Measurements from ENCODE around the gene IL19. TPM values are rescaled to one million over a fixed set of nuclear protein-coding genes. Genes with fewer than 3 reads are reported as not detected.

The IL19 gene, protein sequence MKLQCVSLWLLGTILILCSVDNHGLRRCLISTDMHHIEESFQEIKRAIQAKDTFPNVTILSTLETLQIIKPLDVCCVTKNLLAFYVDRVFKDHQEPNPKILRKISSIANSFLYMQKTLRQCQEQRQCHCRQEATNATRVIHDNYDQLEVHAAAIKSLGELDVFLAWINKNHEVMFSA
- 0.24 TPM in 1 of 2 replicates, not detected in the other for total RNA-seq

DNA sequence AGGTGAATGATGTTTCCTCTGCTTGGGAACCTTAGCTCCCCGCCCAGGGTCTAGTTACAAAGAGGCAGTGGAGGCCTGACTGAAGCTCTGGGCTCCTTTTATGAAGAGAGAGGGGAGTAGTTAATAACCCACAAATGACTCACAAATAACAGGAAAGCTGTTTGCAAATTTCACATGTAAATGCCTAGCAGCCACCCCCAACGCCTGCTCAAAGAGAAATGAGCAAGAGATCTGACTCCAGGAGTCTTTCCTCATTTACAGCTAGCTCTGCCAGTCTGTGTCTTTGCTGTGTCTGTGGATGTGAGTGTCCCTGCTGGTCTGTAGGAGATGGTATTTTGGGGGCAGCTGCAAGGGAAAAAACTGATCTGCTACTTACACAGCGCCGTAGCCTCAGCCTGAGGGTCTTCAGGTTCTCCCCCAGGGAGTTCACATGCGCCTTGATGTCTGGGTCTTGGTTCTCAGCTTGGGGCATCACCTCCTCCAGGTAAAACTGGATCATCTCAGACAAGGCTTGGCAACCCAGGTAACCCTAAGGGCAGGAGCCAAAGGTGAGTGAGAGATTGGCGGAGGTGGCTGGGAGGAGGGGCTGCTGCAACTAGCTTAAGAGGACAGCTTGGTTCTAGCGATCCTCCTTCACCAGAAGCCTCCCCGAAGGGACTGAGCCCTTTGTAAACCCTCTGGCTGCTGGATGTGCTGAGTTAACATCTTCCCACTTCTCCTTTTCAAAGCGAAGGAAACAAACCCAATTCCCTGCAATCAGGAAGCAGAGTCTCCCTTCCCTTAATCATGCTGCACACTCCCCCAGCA lies at the start of gene IL19:
Gene IL19, plus strand, starts transcription at position 243 of the 807 bp plus-strand sequence. CDS start 65,890 bp downstream, outside the sequence.

DNA sequence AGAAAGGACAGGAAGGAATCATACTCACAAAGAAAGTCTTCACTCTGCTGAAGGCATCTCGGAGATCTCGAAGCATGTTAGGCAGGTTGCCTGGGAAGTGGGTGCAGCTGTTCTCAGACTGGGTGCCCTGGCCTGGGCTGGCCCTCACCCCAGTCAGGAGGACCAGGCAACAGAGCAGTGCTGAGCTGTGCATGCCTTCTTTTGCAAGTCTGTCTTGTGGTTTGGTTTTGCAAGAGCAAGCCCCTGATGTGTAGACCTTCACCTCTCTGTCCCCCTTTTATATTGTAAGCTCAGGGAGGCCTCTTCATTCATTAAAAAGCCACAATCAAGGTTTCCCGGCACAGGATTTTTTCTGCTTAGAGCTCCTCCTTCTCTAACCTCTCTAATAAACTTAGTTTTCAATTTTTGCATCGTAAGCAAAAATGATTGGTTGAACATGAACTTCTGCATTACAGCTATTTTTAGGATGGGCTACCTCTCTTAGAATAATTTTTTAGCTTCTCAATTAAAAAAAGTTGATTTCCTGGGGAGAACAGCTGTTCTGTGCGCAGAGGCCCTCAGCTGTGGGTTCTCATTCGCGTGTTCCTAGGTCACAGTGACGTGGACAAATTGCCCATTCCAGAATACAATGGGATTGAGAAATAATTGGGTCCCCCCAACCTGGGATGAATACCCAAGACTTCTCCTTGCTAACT lies 1.8 kb downstream of the IL19 start, which contains the start of gene IL10:
Gene IL10, minus strand, starts transcription at position 252 of the 695 bp plus-strand sequence. Its CDS starts 59 bp downstream, at position 193.

DNA sequence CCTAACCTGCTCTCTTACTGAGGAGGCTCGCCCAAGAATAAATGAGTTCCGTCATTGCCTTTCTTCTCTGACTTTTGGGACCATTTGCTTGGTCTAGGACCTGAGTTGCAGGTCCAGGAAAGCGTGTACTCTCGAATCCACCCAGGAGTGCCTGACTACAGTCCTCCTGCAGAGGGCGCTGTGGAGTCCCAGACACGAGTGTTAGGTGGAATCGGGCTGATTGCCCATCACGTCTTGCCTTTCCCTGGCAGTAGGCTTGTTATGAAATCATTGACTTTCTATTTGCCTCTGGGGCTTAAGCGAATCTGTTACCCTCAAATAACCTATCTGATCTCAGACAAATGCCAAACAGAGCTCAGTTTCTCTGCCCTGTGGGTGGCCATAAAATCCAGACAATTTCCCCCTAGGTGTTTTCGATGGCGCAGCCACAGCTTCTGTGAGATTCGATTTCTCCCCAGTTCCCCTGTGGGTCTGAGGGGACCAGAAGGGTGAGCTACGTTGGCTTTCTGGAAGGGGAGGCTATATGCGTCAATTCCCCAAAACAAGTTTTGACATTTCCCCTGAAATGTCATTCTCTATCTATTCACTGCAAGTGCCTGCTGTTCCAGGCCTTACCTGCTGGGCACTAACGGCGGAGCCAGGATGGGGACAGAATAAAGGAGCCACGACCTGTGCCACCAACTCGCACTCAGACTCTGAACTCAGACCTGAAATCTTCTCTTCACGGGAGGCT lies 94.5 kb downstream of the IL19 start, which contains the start of gene IL20:
Gene IL20, plus strand, starts transcription at position 685 of the 733 bp plus-strand sequence. CDS start 230 bp downstream, outside the sequence.

Other genes with a start within 250 kb of the IL19 start
- 55.6 and 60.5 TPM in 2 replicates for gene EIF2D, start 158.3 kb upstream of the IL19 start, total RNA-seq
- 15.2 and 32.6 TPM in 2 replicates for gene DYRK3, start 135.2 kb upstream of the IL19 start, total RNA-seq
- gene MAPKAPK2, start 85.9 kb upstream of the IL19 start, total RNA-seq, result 25.6 and 43.6 TPM in 2 replicates
- not detected in 2 replicates for gene IL10, start 1.7 kb downstream of the IL19 start, total RNA-seq
- gene IL20, start 94.8 kb downstream of the IL19 start, total RNA-seq, result 0.72 TPM in 1 of 2 replicates, not detected in the other
- gene IL24, start 126.7 kb downstream of the IL19 start, total RNA-seq, result 1.9 TPM in 1 of 2 replicates, not detected in the other
- under 0.01 TPM in 1 of 2 replicates, not detected in the other for gene FCMR, start 151.2 kb downstream of the IL19 start, total RNA-seq
- 1.2 TPM in 1 of 2 replicates, not detected in the other for gene PIGR, start 175.7 kb downstream of the IL19 start, total RNA-seq
- gene FCAMR, start 199.7 kb downstream of the IL19 start, total RNA-seq, result 0.24 TPM in 1 of 2 replicates, not detected in the other